ENCODE results near the gene CSTB.

DNA sequence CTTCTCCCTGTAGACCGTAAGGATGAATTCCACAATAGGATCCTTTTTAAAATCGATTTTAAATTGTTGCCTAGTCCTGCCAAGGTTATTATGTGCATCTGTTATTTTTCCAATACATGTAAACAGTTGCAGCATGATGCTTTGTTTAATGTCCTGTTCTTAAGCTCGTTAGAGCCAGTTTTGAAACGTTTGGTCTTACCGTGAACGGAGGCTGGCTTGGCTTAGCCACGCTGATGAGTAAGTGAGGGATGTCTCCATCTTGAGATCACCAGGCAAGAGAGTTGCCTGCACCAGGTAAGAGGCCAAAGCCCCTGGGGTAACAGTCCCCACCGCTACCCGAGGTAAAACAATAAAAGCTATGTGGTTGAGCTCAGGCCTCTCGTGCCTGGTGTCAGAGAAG, 17.3 kb downstream of the CSTB start:
- TF ChIP-seq, protein P1, sequence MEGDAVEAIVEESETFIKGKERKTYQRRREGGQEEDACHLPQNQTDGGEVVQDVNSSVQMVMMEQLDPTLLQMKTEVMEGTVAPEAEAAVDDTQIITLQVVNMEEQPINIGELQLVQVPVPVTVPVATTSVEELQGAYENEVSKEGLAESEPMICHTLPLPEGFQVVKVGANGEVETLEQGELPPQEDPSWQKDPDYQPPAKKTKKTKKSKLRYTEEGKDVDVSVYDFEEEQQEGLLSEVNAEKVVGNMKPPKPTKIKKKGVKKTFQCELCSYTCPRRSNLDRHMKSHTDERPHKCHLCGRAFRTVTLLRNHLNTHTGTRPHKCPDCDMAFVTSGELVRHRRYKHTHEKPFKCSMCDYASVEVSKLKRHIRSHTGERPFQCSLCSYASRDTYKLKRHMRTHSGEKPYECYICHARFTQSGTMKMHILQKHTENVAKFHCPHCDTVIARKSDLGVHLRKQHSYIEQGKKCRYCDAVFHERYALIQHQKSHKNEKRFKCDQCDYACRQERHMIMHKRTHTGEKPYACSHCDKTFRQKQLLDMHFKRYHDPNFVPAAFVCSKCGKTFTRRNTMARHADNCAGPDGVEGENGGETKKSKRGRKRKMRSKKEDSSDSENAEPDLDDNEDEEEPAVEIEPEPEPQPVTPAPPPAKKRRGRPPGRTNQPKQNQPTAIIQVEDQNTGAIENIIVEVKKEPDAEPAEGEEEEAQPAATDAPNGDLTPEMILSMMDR (conservative IDR thresholded peaks at IDR 0.05; ENCODE audit: low read depth, low read length) = no peak
- no peak for TF ChIP-seq EZH2 (IDR thresholded peaks at IDR 0.05; ENCODE audit: borderline replicate concordance, low read depth, low read length, poor library complexity, severe bottlenecking)
